Measurements from ENCODE around the gene DNAJB11.

- TF ChIP-seq POLR2A (IDR thresholded peaks at IDR 0.05) (no peak), CTCF (IDR thresholded peaks at IDR 0.05) (no peak)
Measured at GRCh38 chr3:186523022-186523421, 47.5 kb upstream of the DNAJB11 start.
